HG03159 (cell line): ENCODE results near the gene SLC30A1.

Source experiments
- ATAC-seq: cut with Tn5 transposase; IDR thresholded peaks from one replicate; pipeline ENCODE4 v1.9.1; 2021; ENCODE audit warnings: mild to moderate bottlenecking, moderate library complexity; ENCODE audit not compliant: unreplicated experiment

SLC30A1 gene

GRCh38 chr1:211525101-211525676, 53.8 kb downstream of the SLC30A1 start:
- ATAC-seq: no peak

GRCh38 chr1:211524521-211524920, 54.4 kb downstream of the SLC30A1 start:
- no peak for ATAC-seq

- no peak for ATAC-seq
Measured at GRCh38 chr1:211522804-211523203, 56.2 kb downstream of the SLC30A1 start.
